OCI-M2 (cell line): Measurements from ENCODE around the gene TPD52L2.
A peak's percentile ranks its signal among the peaks of the same experiment; 100 is the strongest.
"Not testable (repeated sequence)": the region's sequence is repeated elsewhere in the genome, so short reads cannot be mapped to it uniquely, and the experiment has no call there.

ENCODE experiments used
- DNase-seq: peaks from one replicate; lab custom pipeline; 2025; ENCODE audit not compliant: unreplicated experiment; lab: John Stamatoyannopoulos, UW

The TPD52L2 gene

DNA sequence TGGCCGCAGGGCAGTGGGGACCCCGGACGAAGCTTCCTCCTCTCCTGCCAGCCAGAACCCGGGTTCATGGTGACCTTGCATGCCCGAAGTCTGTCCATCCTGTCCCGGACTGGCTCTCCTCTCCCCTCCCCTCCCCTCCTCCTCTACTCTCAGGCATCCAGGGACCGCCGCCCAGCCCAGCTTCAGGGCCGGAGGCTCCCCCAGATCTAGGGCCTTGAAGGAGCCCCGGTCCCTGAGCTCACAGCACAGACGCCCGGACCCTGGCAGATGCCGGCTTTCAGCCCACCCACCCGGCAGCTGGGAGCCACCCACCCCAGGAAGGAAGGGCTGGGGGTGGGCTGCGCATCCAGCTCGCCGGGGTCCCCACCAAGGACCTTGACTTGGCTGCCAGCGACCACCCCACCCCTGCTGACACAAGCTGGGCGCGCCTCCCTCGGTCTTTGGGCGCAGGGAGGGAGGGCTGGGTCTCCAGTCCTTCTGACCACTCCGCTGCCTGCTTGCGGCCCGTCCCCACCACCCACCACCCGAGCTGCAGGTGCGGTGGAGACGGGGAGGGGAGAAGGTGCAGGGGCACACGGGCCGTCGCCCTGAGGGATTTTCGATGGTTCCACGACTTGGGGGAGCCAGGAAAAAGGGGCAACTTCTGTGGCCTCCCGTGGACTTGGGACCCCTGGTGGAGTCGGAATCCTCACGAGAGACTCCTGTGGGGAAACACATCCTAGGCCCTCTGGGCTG, 9.5 kb upstream of the TPD52L2 start:
- no peak for DNase-seq

DNA sequence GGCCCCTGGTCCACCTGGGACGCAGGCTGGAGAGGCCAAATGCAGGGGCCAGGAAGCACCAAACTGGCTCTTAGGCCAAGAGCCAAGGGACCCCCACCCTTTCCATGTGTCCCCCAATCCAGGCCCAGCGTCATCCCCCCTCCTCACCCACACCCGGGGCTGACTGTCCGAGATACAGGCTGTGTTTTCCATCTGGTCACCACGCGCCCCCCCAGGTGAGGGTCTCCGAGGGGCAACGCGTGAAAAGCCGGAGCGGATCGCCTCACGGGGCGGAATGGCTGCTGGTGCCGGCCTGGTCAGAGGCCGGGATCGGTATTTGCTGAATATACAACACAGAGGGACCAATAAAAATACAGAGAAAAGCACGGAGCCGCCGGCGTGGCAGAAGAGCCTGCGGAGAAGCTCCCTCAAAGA, 9.0 kb upstream of the TPD52L2 start:
- DNase-seq = no peak

- DNase-seq = no peak
Measured at GRCh38 chr20:63857764-63858392, 7.2 kb upstream of the TPD52L2 start.

GRCh38 chr20:63858393-63859165, 6.5 kb upstream of the TPD52L2 start:
- no peak for DNase-seq

DNA sequence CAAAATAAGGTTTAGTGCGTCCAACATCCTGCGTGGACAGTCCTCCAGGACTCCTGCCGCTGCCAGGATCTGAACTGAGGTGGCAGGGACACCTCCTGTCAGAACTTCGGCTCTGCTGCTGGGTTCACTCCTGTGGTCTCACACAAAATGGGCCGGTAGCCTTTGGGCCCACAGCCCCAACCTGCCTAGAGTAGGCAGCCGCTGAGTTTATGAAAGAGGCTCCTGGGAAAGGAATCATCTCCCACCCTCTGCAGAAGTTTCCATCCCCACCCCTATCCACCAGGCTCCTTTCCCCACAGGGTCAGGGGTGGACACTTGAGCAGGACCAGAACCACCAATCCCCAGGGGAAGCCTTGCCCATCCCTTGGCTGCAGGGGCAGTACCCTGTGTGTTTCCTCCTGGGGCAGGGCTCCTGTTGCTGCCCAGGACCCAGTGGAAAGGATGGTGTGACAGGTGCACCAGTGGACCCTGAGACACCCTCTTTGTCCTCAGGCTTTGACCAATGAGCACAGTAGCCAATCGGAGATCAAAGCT, 5.8 kb upstream of the TPD52L2 start:
- no peak for DNase-seq

GRCh38 chr20:63860325-63861051, 4.6 kb upstream of the TPD52L2 start:
- no peak for DNase-seq

DNA sequence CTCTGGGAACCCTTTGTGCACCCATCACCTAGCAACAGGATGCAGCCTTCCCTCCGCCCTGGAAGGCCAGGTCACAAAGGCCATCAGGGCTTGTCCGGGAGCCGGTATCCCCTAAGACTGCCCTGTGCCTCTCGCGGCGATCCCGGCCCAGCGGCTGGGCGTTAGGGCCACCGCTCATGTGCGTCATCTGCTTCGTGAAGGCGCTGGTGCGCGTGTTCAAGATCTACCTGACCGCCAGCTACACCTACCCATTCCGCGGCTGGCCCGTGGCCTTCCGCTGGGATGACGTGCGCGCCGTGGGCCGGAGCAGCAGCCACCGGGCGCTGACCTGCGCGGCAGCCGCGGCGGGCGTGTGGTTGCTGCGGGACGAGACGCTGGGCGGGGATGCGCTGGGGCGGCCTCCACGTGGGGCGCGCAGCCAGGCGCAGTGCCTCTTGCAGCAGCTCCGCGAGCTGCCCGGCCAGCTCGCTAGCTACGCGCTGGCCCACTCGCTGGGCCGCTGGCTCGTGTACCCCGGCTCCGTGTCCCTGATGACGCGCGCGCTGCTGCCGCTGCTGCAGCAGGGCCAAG, 3.6 kb upstream of the TPD52L2 start, which contains the start of gene ABHD16B:
ABHD16B (plus strand) TSS at position 134 of the 570 bp plus-strand sequence; CDS start at position 177, 43 bp downstream.
- DNase-seq = no peak

DNA sequence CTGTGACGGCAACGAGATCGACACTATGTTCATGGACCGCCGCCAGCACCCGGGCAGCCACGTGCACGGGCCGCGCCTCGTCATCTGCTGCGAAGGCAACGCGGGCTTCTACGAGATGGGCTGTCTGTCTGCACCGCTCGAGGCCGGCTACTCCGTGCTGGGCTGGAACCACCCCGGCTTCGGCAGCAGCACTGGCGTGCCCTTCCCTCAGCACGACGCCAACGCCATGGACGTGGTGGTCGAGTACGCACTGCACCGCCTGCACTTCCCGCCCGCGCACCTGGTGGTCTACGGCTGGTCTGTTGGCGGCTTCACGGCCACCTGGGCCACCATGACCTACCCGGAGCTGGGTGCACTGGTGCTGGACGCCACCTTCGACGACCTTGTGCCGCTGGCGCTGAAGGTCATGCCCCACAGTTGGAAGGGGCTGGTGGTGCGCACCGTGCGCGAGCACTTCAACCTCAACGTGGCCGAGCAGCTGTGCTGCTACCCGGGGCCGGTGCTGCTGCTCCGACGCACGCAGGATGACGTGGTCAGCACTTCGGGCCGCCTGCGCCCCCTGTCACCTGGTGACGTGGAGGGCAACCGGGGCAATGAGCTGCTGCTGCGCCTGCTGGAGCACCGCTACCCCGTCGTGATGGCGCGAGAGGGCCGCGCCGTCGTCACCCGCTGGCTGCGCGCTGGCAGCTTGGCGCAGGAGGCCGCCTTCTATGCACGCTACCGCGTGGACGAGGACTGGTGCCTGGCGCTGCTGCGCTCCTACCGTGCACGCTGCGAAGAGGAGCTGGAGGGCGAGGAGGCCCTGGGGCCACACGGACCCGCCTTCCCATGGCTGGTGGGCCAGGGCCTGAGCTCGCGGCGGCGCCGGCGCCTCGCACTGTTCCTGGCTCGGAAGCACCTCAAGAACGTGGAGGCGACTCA, 2.8 kb upstream of the TPD52L2 start:
- no peak for DNase-seq

DNA sequence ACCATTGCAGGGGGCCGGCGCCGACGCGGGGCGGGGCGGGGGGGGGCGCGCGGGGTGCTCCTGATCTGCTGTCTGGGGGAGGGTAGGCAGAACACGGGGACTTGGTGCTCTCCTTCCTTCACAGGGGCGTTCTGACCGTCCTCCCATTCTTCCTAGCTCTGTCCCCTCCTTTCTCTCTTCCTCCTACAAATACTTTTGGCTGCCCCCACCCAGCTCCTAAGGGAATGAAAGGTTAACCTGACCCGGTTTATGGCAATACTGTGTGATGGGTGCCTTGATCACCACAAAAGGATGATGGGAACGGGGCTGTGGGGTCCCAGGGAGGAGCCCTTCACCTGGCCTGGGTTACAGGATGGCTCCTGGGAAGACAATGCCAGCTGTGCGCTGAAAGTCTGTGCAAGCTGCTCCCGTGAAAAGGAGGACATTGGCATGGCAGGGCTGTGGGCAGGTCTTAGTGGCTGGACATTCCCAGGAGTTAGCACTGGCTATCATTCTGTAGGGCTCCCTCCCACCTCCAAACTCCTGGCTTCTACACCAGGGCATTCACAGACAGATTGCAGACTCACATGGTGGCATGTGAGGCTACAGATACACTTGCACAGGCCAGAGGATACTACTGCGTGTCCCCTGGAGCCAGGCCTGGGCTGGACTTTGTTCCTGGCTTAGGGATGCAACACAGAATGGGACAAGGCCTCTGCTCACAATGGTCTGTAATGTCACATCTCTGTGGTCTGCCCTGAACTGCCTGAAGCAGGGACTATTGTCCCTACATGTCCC, 1.9 kb upstream of the TPD52L2 start:
- no peak for DNase-seq

GRCh38 chr20:63863798-63864544, 1.1 kb upstream of the TPD52L2 start:
- DNase-seq = peak; percentile 45

GRCh38 chr20:63864545-63864977, 509 bp upstream of the TPD52L2 start:
- DNase-seq = no peak

DNA sequence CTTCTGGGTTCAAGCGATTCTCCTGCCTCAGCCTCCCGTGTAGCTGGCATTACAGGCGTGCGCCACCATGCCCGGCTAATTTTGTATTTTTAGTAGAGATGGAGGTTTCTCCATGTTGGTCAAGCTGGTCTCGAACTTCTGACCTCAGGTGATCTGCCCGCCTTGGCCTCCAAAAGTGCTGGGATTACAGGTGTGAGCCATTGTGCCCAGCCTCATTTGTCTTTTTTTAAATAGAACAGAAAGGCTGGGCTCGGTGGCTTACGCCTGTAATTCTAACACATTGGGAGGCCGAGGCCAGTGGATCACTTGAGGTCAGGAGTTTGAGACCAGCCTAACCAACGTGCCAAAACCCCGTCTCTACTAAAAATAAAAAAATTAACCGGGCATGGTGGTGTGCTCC, 2.0 kb downstream of the TPD52L2 start:
- DNase-seq = not testable (repeated sequence)

DNA sequence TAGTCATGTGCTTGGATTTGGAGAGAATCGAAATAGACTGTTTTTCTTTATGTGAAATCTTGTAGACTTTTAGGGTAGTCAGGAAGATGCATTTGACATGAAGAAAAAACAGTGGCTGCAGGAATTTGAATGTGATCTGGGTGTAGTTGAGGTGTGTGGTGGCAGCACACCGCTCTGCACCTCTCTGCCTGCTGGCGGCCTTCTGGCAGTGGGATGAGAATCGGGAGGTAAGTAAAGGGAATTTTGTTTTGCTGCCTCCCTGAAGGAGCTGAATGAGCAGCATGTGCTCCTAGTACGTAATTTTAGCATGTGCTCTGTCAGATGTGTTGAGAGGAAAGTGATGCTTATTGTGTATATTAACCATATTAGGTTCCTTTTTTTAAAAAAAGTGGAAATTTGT, 3.2 kb downstream of the TPD52L2 start:
- no peak for DNase-seq

- no peak for DNase-seq
Measured at GRCh38 chr20:63873477-63873971, 8.5 kb downstream of the TPD52L2 start.

DNA sequence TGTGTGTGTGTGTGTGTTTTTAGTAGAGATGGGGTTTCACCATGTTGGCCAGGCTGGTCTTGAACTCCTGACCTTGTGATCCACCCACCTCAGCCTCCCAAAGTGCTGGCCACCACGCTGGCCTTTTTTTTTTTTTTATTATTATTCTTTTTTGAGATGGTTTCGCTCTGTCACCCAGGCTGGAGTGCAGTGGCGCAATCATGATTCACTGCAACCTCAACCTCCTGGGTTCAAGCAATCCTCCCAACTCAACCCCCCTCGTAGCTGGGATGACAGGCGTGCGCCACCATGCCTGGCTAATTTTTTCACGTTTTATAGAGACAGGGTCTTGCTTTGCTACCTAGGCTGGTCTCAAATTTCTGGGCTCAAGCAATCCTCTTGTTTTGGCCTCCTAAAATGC, 9.2 kb downstream of the TPD52L2 start:
- not testable (repeated sequence) for DNase-seq

DNA sequence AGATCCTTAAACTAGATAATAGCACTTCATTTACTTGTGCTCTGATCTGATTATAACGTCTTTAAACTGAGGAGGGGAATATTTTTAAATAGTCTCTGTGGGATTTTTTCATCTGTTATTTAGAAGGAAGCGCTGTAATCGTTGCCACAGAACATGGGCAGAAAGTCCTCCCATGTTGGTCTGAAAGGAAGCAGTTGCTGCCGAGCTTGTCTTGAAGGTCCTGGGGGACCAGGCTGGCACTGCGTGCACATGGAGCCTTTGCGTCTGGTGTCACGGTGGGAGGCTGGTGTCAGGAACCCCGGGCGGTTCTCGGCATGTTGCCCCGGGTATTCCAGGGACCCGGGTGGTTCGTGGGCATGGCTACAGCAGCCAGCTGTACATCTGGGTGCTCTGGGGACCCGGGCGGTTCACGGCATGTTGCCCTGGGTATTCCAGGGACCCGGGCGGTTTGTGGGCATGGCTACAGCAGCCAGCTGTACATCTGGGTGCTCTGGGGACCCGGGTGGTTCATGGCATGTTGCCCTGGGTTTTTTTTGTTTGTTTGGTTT, 11.5 kb downstream of the TPD52L2 start:
- no peak for DNase-seq

GRCh38 chr20:63877755-63878470, 12.8 kb downstream of the TPD52L2 start:
- no peak for DNase-seq
